Fibroblast of the aortic adventitia (primary cell): ENCODE measurements around the gene MARVELD3. TPM values are rescaled to one million over a fixed set of nuclear protein-coding genes. Genes with fewer than 3 reads are reported as not detected.
"Not testable (repeated sequence)": the region's sequence is repeated elsewhere in the genome, so short reads cannot be mapped to it uniquely, and the experiment has no call there.

Experiments used
- DNase-seq: peaks from one replicate; pipeline ENCODE4 v3.0.0-alpha.2; 2010; ENCODE audit warnings: low read depth
- H3K4me3 ChIP-seq: 2 replicates; pipeline ENCODE4 v1.5.1; 2011; ENCODE audit warnings: low read depth, mild to moderate bottlenecking, control low read depth, low read length, moderate library complexity
- CTCF ChIP-seq: IDR thresholded peaks from 2 replicates; pipeline ENCODE4 v1.5.1; 2011; ENCODE audit warnings: mild to moderate bottlenecking, low read length, control low read depth, inconsistent platforms; ENCODE audit not compliant: insufficient read depth
- total RNA-seq: library from RNA; depleted of rRNA; stranded (reverse); fragments of >200 nt; gene quantifications from 2 replicates; pipeline ENCODE4 v1.2.3, GENCODE V29; 2012; ENCODE audit warnings: low replicate concordance

The MARVELD3 gene
- total RNA-seq, 1 donor, result not detected

GRCh38 chr16:71672125-71672524, 46.1 kb downstream of the MARVELD3 start:
- no peak overlapping the region for H3K4me3 ChIP-seq
- no peak for DNase-seq
- TF ChIP-seq CTCF, result no peak

- no peak for DNase-seq
- TF ChIP-seq CTCF, result no peak
- no peak overlapping the region for H3K4me3 ChIP-seq
Observed at GRCh38 chr16:71672803-71673581, 47.0 kb downstream of the MARVELD3 start.

- DNase-seq, result no peak
- no peak for TF ChIP-seq CTCF
- H3K4me3 ChIP-seq, result no peak overlapping the region
Observed at GRCh38 chr16:71673582-71673973, 47.6 kb downstream of the MARVELD3 start.

- DNase-seq, result no peak
- H3K4me3 ChIP-seq, result no peak overlapping the region
- TF ChIP-seq CTCF, result no peak
Observed at GRCh38 chr16:71674229-71674628, 48.2 kb downstream of the MARVELD3 start.

- no peak overlapping the region for H3K4me3 ChIP-seq
- no peak for TF ChIP-seq CTCF
- DNase-seq, result no peak
Observed at GRCh38 chr16:71675380-71675779, 49.4 kb downstream of the MARVELD3 start.

GRCh38 chr16:71676236-71676635, 50.3 kb downstream of the MARVELD3 start:
- H3K4me3 ChIP-seq, result no peak overlapping the region
- TF ChIP-seq CTCF, result no peak
- DNase-seq, result no peak

- DNase-seq, result no peak
- no peak overlapping the region for H3K4me3 ChIP-seq
- TF ChIP-seq CTCF, result no peak
Observed at GRCh38 chr16:71681360-71681759, 55.4 kb downstream of the MARVELD3 start.

GRCh38 chr16:71684280-71684679, 58.3 kb downstream of the MARVELD3 start:
- not testable (repeated sequence) for DNase-seq, H3K4me3 ChIP-seq
